Activated CD8-positive, alpha-beta memory T cell treated with anti-CD3 and anti-CD28 coated beads for 48 hours (primary cell): ENCODE data around the gene OGFRL1.

Source experiments
- DNase-seq, 3 experiments: peaks; one replicate each; pipeline ENCODE4 v3.0.0-alpha.2; 2020; ENCODE audit warnings: low read depth in 2 of 3, low spot score in 2 of 3

The OGFRL1 gene

GRCh38 chr6:71333050-71333449 is 44.4 kb downstream of the OGFRL1 start:
- DNase-seq = no peak

GRCh38 chr6:71333697-71334096 is 45.1 kb downstream of the OGFRL1 start:
- DNase-seq = no peak

GRCh38 chr6:71334768-71335167 is 46.2 kb downstream of the OGFRL1 start:
- DNase-seq = no peak

GRCh38 chr6:71335544-71335943 is 46.9 kb downstream of the OGFRL1 start:
- no peak for DNase-seq

- no peak for DNase-seq
Measured at GRCh38 chr6:71336901-71337300, 48.3 kb downstream of the OGFRL1 start.

GRCh38 chr6:71338540-71339316 is 50.1 kb downstream of the OGFRL1 start:
- DNase-seq = no peak

GRCh38 chr6:71342772-71343171 is 54.2 kb downstream of the OGFRL1 start:
- DNase-seq = no peak

GRCh38 chr6:71345476-71346333 is 57.1 kb downstream of the OGFRL1 start:
- no peak for DNase-seq

- DNase-seq = no peak
Measured at GRCh38 chr6:71346334-71346694, 57.7 kb downstream of the OGFRL1 start.

- no peak for DNase-seq
Measured at GRCh38 chr6:71347119-71347518, 58.5 kb downstream of the OGFRL1 start.

GRCh38 chr6:71349395-71349794 is 60.8 kb downstream of the OGFRL1 start:
- no peak for DNase-seq

- DNase-seq = no peak
Measured at GRCh38 chr6:71349976-71350615, 61.5 kb downstream of the OGFRL1 start.

GRCh38 chr6:71351190-71351589 is 62.6 kb downstream of the OGFRL1 start:
- no peak for DNase-seq
